NCI-H748 treated with DMSO at 0.1 percent for 48 hours (cell line): ENCODE results near the gene CHRNA4.

Experiments
- DNase-seq: peaks from one replicate; lab custom pipeline; 2025; lab: John Stamatoyannopoulos, UW

CHRNA4 gene

GRCh38 chr20:63363013-63363957 lies 2.1 kb upstream of the CHRNA4 start:
- no peak for DNase-seq

GRCh38 chr20:63362436-63363009 lies 1.4 kb upstream of the CHRNA4 start:
- DNase-seq, result no peak

GRCh38 chr20:63361519-63362435 lies 628 bp upstream of the CHRNA4 start:
- DNase-seq, result no peak

GRCh38 chr20:63359937-63360849 lies 956 bp downstream of the CHRNA4 start:
- no peak for DNase-seq

- no peak for DNase-seq
These were observed 1.8 kb downstream of the CHRNA4 start for GRCh38 chr20:63359164-63359934.

GRCh38 chr20:63357921-63358905 lies 2.9 kb downstream of the CHRNA4 start:
- no peak for DNase-seq

- DNase-seq, result no peak
These were observed 3.9 kb downstream of the CHRNA4 start for GRCh38 chr20:63356931-63357879.

GRCh38 chr20:63356511-63356910 lies 4.6 kb downstream of the CHRNA4 start:
- DNase-seq, result no peak

GRCh38 chr20:63355781-63356295 lies 5.3 kb downstream of the CHRNA4 start:
- no peak for DNase-seq

- no peak for DNase-seq
These were observed 6.4 kb downstream of the CHRNA4 start for GRCh38 chr20:63354636-63355350.

- no peak for DNase-seq
These were observed 8.3 kb downstream of the CHRNA4 start for GRCh38 chr20:63352811-63353221.

- DNase-seq, result no peak
These were observed 9.1 kb downstream of the CHRNA4 start for GRCh38 chr20:63351811-63352591.

- DNase-seq, result no peak
These were observed 9.8 kb downstream of the CHRNA4 start for GRCh38 chr20:63351326-63351700.

- no peak for DNase-seq
These were observed 10.4 kb downstream of the CHRNA4 start for GRCh38 chr20:63350597-63351325.

- DNase-seq, result no peak
These were observed 11.0 kb downstream of the CHRNA4 start for GRCh38 chr20:63350196-63350595.

- no peak for DNase-seq
These were observed 11.6 kb downstream of the CHRNA4 start for GRCh38 chr20:63349516-63349895.
